ENCODE results near the gene CPED1. TPM values are rescaled to one million over a fixed set of nuclear protein-coding genes. Genes with fewer than 3 reads are reported as not detected.

The CPED1 gene
- total RNA-seq, 1 donor from 2014 or later: not detected

- DNase-seq: no peak
- Mint-ChIP-seq H3K4me1 (ENCODE audit: low read depth, unreplicated experiment) (no peaks in the 10 kb centered on the region), H3K36me3 (ENCODE audit: unreplicated experiment) (no peaks in the 10 kb centered on the region), H3K27me3 (ENCODE audit: unreplicated experiment) (no peaks in the 10 kb centered on the region), H3K4me3 (ENCODE audit: unreplicated experiment) (no peak overlapping the region), H3K9me3 (ENCODE audit: unreplicated experiment) (no peaks in the 10 kb centered on the region), H3K27ac (ENCODE audit: unreplicated experiment) (no peak overlapping the region)
- TF ChIP-seq CTCF (IDR thresholded peaks at IDR 0.05; ENCODE audit: partially characterized antibody, unreplicated experiment): no peak
Observed at GRCh38 chr7:121026159-121026558, 37.6 kb downstream of the CPED1 start.

GRCh38 chr7:121026577-121027111, 38.1 kb downstream of the CPED1 start:
- no peak for TF ChIP-seq CTCF (IDR thresholded peaks at IDR 0.05; ENCODE audit: partially characterized antibody, unreplicated experiment)
- DNase-seq: no peak
- Mint-ChIP-seq H3K4me1 (ENCODE audit: low read depth, unreplicated experiment) (no peaks in the 10 kb centered on the region), H3K36me3 (ENCODE audit: unreplicated experiment) (no peaks in the 10 kb centered on the region), H3K9me3 (ENCODE audit: unreplicated experiment) (no peaks in the 10 kb centered on the region), H3K4me3 (ENCODE audit: unreplicated experiment) (no peak overlapping the region), H3K27ac (ENCODE audit: unreplicated experiment) (no peak overlapping the region), H3K27me3 (ENCODE audit: unreplicated experiment) (no peaks in the 10 kb centered on the region)

- Mint-ChIP-seq H3K36me3 (ENCODE audit: unreplicated experiment) (no peaks in the 10 kb centered on the region), H3K4me3 (ENCODE audit: unreplicated experiment) (no peak overlapping the region), H3K4me1 (ENCODE audit: low read depth, unreplicated experiment) (no peaks in the 10 kb centered on the region), H3K27me3 (ENCODE audit: unreplicated experiment) (no peaks in the 10 kb centered on the region), H3K9me3 (ENCODE audit: unreplicated experiment) (no peaks in the 10 kb centered on the region), H3K27ac (ENCODE audit: unreplicated experiment) (no peak overlapping the region)
- no peak for DNase-seq
- no peak for TF ChIP-seq CTCF (IDR thresholded peaks at IDR 0.05; ENCODE audit: partially characterized antibody, unreplicated experiment)
Observed at GRCh38 chr7:121027761-121028669, 39.5 kb downstream of the CPED1 start.

GRCh38 chr7:121029302-121029701, 40.8 kb downstream of the CPED1 start:
- no peak for TF ChIP-seq CTCF (IDR thresholded peaks at IDR 0.05; ENCODE audit: partially characterized antibody, unreplicated experiment)
- H3K36me3 Mint-ChIP-seq (ENCODE audit: unreplicated experiment): no peaks in the 10 kb centered on the region
- H3K4me1 Mint-ChIP-seq (ENCODE audit: low read depth, unreplicated experiment): no peaks in the 10 kb centered on the region
- no peak for DNase-seq
- H3K27me3 Mint-ChIP-seq (ENCODE audit: unreplicated experiment): no peaks in the 10 kb centered on the region
- no peak overlapping the region for H3K27ac Mint-ChIP-seq (ENCODE audit: unreplicated experiment)
- no peaks in the 10 kb centered on the region for H3K9me3 Mint-ChIP-seq (ENCODE audit: unreplicated experiment)
- no peak overlapping the region for H3K4me3 Mint-ChIP-seq (ENCODE audit: unreplicated experiment)

GRCh38 chr7:121030308-121030707, 41.8 kb downstream of the CPED1 start:
- TF ChIP-seq CTCF (IDR thresholded peaks at IDR 0.05; ENCODE audit: partially characterized antibody, unreplicated experiment): no peak
- H3K27ac Mint-ChIP-seq (ENCODE audit: unreplicated experiment): no peak overlapping the region
- no peaks in the 10 kb centered on the region for H3K4me1 Mint-ChIP-seq (ENCODE audit: low read depth, unreplicated experiment)
- no peaks in the 10 kb centered on the region for H3K27me3 Mint-ChIP-seq (ENCODE audit: unreplicated experiment)
- no peaks in the 10 kb centered on the region for H3K9me3 Mint-ChIP-seq (ENCODE audit: unreplicated experiment)
- H3K36me3 Mint-ChIP-seq (ENCODE audit: unreplicated experiment): no peaks in the 10 kb centered on the region
- no peak for DNase-seq
- H3K4me3 Mint-ChIP-seq (ENCODE audit: unreplicated experiment): no peak overlapping the region
